Dendritic cell treated with granulocyte-macrophage colony-stimulating factor and Interleukin-4, amounts not matched to agents 40 ng/mL and 50 ng/mL, for 4 days (primary cell): ENCODE data around the gene FGR.

Source experiments
- H3K27ac Mint-ChIP-seq: one replicate; pipeline ENCODE4 v1.8.0; 2022; ENCODE audit warnings: mild to moderate bottlenecking, mixed read lengths
- H3K27me3 Mint-ChIP-seq: one replicate; pipeline ENCODE4 v1.8.0; 2022; ENCODE audit warnings: mild to moderate bottlenecking, mixed read lengths
- H3K36me3 Mint-ChIP-seq: one replicate; pipeline ENCODE4 v1.8.0; 2022; ENCODE audit warnings: low read depth, mixed read lengths
- H3K4me1 Mint-ChIP-seq: one replicate; pipeline ENCODE4 v1.8.0; 2022; ENCODE audit warnings: low read depth, mixed read lengths
- H3K4me3 Mint-ChIP-seq: one replicate; pipeline ENCODE4 v1.8.0; 2022; ENCODE audit warnings: mild to moderate bottlenecking, moderate library complexity, mixed read lengths
- H3K9me3 Mint-ChIP-seq: one replicate; pipeline ENCODE4 v1.8.0; 2022; ENCODE audit warnings: mixed read lengths
- intact Hi-C: fragments of 100-400 bp; cut with micrococcal nuclease; formaldehyde crosslinking; loops from one replicate; pipeline ENCODE4 v1.15.0; 2022

The FGR gene

GRCh38 chr1:27592931-27593677, 41.9 kb downstream of the FGR start:
- Mint-ChIP-seq H3K27me3 (peaks cover 2% of the 10 kb centered on the region), H3K27ac (no peak overlapping the region), H3K4me3 (no peak overlapping the region), H3K9me3 (no peaks in the 10 kb centered on the region), H3K36me3 (no peaks in the 10 kb centered on the region), H3K4me1 (no peaks in the 10 kb centered on the region)
- intact Hi-C loops = no loop called here

GRCh38 chr1:27592232-27592930, 42.6 kb downstream of the FGR start:
- H3K36me3 Mint-ChIP-seq = no peaks in the 10 kb centered on the region
- no peak overlapping the region for H3K27ac Mint-ChIP-seq
- no peaks in the 10 kb centered on the region for H3K9me3 Mint-ChIP-seq
- H3K4me1 Mint-ChIP-seq = no peaks in the 10 kb centered on the region
- no peaks in the 10 kb centered on the region for H3K27me3 Mint-ChIP-seq
- no peak overlapping the region for H3K4me3 Mint-ChIP-seq
- intact Hi-C loops = no loop called here

- H3K9me3 Mint-ChIP-seq = no peaks in the 10 kb centered on the region
- intact Hi-C loops = no loop called here
- H3K27me3 Mint-ChIP-seq = no peaks in the 10 kb centered on the region
- no peaks in the 10 kb centered on the region for H3K36me3 Mint-ChIP-seq
- no peaks in the 10 kb centered on the region for H3K4me1 Mint-ChIP-seq
- H3K4me3 Mint-ChIP-seq = no peak overlapping the region
- no peak overlapping the region for H3K27ac Mint-ChIP-seq
Observed at GRCh38 chr1:27591622-27592021, 43.4 kb downstream of the FGR start.

GRCh38 chr1:27590917-27591508, 44.0 kb downstream of the FGR start:
- Mint-ChIP-seq H3K27ac (no peak overlapping the region), H3K27me3 (no peaks in the 10 kb centered on the region), H3K4me1 (no peaks in the 10 kb centered on the region), H3K9me3 (no peaks in the 10 kb centered on the region), H3K36me3 (no peaks in the 10 kb centered on the region), H3K4me3 (no peak overlapping the region)
- intact Hi-C loops = no loop called here

GRCh38 chr1:27589841-27590426, 45.1 kb downstream of the FGR start:
- Mint-ChIP-seq H3K9me3 (no peaks in the 10 kb centered on the region), H3K27ac (no peak overlapping the region), H3K4me1 (no peaks in the 10 kb centered on the region), H3K4me3 (no peak overlapping the region), H3K27me3 (no peaks in the 10 kb centered on the region), H3K36me3 (no peaks in the 10 kb centered on the region)
- intact Hi-C loops = no loop called here

- intact Hi-C loops = no loop called here
- Mint-ChIP-seq H3K4me1 (no peaks in the 10 kb centered on the region), H3K4me3 (no peak overlapping the region)
Observed at GRCh38 chr1:27589441-27589840, 45.5 kb downstream of the FGR start.

GRCh38 chr1:27588256-27589232, 46.4 kb downstream of the FGR start:
- H3K36me3 Mint-ChIP-seq = no peaks in the 10 kb centered on the region
- intact Hi-C loops = no loop called here
- no peak overlapping the region for H3K27ac Mint-ChIP-seq
- no peaks in the 10 kb centered on the region for H3K4me1 Mint-ChIP-seq
- no peak overlapping the region for H3K4me3 Mint-ChIP-seq
- H3K9me3 Mint-ChIP-seq = no peaks in the 10 kb centered on the region
- no peaks in the 10 kb centered on the region for H3K27me3 Mint-ChIP-seq

More at GRCh38 chr1:27589441-27589840, 45.5 kb downstream of the FGR start:
- Mint-ChIP-seq H3K27me3 (no peaks in the 10 kb centered on the region), H3K9me3 (no peaks in the 10 kb centered on the region), H3K27ac (no peak overlapping the region), H3K36me3 (no peaks in the 10 kb centered on the region)

- Mint-ChIP-seq H3K9me3 (no peaks in the 10 kb centered on the region), H3K36me3 (no peaks in the 10 kb centered on the region), H3K4me1 (peaks cover 16% of the 10 kb centered on the region), H3K27me3 (no peaks in the 10 kb centered on the region), H3K27ac (no peak overlapping the region), H3K4me3 (no peak overlapping the region)
- intact Hi-C loops = no loop called here
Observed at GRCh38 chr1:27585684-27586083, 49.3 kb downstream of the FGR start.

- Mint-ChIP-seq H3K4me1 (peaks cover 16% of the 10 kb centered on the region), H3K9me3 (no peaks in the 10 kb centered on the region), H3K27ac (no peak overlapping the region), H3K4me3 (no peak overlapping the region), H3K27me3 (no peaks in the 10 kb centered on the region), H3K36me3 (no peaks in the 10 kb centered on the region)
- intact Hi-C loops = no loop called here
Observed at GRCh38 chr1:27584453-27584852, 50.5 kb downstream of the FGR start.

GRCh38 chr1:27583479-27583878, 51.5 kb downstream of the FGR start:
- Mint-ChIP-seq H3K4me3 (no peak overlapping the region), H3K4me1 (peaks cover 16% of the 10 kb centered on the region), H3K9me3 (no peaks in the 10 kb centered on the region), H3K27ac (no peak overlapping the region), H3K27me3 (no peaks in the 10 kb centered on the region), H3K36me3 (no peaks in the 10 kb centered on the region)
- intact Hi-C loops = no loop called here

- Mint-ChIP-seq H3K4me1 (peaks cover 25% of the 10 kb centered on the region), H3K4me3 (no peak overlapping the region), H3K9me3 (no peaks in the 10 kb centered on the region), H3K36me3 (no peaks in the 10 kb centered on the region), H3K27ac (no peak overlapping the region), H3K27me3 (peaks cover 9% of the 10 kb centered on the region)
- intact Hi-C loops = no loop called here
Observed at GRCh38 chr1:27581823-27582243, 53.2 kb downstream of the FGR start.

- Mint-ChIP-seq H3K4me1 (peaks cover 45% of the 10 kb centered on the region), H3K36me3 (peaks cover 6% of the 10 kb centered on the region), H3K9me3 (no peaks in the 10 kb centered on the region), H3K27me3 (peaks cover 37% of the 10 kb centered on the region), H3K27ac (no peak overlapping the region), H3K4me3 (no peak overlapping the region)
- intact Hi-C loops = no loop called here
Observed at GRCh38 chr1:27577504-27578188, 57.3 kb downstream of the FGR start.

- Mint-ChIP-seq H3K36me3 (peaks cover 6% of the 10 kb centered on the region), H3K9me3 (no peaks in the 10 kb centered on the region), H3K4me3 (no peak overlapping the region), H3K27ac (no peak overlapping the region), H3K27me3 (peaks cover 40% of the 10 kb centered on the region), H3K4me1 (peaks cover 41% of the 10 kb centered on the region)
- intact Hi-C loops = no loop called here
Observed at GRCh38 chr1:27576806-27577227, 58.2 kb downstream of the FGR start.
